8988T (cell line): ENCODE data around the gene XKR3.
"Not testable (repeated sequence)": the region's sequence is repeated elsewhere in the genome, so short reads cannot be mapped to it uniquely, and the experiment has no call there.

Experiments
- DNase-seq: peaks from one replicate; pipeline ENCODE4 v3.0.0; 2011

The XKR3 gene

DNA sequence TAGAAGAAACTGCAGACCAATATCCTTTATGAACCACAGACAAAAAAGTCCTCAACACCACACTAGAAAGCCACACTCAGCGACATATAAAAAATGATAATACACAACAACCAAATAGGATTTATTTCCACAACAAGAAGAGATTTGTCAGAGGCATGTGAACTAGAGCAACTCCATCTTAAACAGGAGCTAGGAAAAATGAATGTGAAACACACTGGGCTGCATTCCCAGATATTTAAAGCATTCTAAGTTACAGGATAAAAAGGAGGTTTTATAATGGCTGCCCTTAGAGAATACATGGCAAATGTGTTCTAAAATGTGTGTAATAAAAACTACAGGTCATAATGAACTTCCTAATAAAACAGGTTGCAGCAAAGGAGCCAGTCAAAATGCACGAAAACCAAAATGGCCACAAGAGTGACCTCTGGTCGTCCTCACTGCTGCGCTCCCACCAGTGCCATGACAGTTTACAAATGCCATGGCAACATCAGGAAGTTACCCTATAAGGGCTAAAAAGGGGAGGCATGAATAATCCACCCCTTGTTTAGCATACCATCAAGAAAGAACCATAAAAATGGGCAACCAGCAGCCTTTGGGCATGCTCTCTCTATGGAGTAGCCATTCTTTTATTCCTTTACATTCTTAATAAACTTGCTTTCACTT is 21.8 kb downstream of the XKR3 start:
- no peak for DNase-seq

DNA sequence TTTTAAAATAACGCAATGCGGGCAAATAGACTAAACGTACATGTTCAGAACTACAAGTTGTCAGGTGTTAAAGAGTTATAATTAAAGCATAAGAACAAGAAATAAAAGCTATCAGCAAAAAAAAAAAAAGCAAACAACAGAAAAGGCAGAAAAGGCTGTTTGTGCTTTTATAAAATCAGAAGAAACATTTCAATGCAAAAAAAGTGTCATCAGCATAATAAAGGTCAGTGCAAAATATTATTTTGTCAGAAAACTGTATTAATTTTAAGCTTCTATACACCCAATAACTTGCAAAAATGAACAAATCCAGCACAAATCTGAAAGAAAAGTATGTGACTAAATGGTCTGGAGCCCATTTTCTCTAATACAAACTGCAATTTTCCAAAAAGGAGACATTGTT is 23.6 kb downstream of the XKR3 start:
- DNase-seq = no peak

DNA sequence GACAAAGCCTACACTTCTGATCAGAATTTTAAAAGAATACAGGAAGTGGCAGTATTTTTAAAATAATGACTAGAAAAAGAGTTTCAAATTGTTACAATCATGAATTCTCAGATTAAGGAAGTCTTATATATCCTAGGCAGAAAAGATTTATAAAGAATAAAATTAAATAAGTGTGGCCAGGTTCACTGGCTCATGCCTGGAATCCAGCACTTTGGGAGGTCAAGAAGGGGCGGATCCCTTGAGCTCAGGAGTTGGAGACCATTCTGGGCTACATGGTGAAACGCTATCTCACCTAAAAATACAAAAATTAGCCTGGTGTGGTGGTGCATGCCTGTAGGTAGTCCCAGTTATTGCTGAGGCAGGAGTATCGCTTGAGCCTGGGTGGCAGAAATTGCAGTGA is 24.1 kb downstream of the XKR3 start:
- DNase-seq = no peak

DNA sequence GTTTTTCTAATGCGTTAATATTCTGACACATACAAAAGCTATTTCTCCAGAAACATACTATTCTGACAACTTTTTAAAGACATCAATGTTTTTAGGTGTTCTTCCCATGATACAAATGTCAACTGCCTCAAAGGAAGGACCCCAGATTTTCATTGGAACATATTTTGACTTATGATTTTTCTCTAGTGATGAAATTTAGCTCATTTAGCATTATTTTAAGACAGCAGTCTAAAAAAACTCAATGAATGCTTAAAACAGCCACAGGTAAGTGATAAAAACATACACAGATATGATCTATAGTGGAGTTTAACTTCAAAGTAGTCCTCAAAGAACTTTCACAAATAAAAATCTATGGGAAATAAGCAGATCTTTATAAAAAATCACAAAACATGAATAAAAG is 24.9 kb downstream of the XKR3 start:
- DNase-seq = no peak

DNA sequence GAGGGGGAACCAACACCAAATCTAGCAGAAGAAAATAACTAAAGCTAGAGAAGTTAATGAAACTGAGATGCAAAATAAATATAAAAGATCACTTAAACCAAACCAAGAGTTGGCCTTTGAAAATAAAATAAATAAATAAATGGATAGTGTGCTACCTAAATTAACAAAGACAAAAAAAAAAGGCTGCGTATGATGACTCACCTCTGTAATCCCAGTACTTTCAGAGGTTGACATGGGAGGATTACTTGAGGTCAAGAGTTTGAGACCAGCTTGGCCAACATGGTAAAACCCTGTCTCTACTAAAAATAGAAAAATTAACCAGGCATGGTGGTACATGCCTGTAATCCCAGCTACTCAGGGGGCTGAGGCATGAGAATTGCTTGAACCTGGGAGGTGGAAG is 29.7 kb downstream of the XKR3 start:
- DNase-seq = not testable (repeated sequence)

DNA sequence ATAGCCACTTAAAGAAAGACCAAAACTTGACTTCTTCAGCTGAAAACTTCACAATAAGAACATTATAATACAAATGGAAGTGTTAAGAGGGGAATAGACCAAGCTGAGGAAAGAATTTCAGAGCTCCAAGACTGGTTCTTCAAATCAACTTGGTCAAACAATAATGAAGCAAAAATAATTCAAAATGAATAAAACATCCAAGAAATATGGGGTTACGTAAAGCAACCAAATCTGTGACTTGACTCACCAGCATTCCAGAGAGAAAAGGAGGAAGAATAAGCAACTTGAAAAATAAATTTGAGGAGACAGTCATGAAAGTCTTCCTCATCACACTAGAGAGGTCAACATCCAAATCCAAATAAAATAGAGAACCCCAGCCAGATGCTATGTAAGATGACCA is 31.4 kb downstream of the XKR3 start:
- DNase-seq = no peak

DNA sequence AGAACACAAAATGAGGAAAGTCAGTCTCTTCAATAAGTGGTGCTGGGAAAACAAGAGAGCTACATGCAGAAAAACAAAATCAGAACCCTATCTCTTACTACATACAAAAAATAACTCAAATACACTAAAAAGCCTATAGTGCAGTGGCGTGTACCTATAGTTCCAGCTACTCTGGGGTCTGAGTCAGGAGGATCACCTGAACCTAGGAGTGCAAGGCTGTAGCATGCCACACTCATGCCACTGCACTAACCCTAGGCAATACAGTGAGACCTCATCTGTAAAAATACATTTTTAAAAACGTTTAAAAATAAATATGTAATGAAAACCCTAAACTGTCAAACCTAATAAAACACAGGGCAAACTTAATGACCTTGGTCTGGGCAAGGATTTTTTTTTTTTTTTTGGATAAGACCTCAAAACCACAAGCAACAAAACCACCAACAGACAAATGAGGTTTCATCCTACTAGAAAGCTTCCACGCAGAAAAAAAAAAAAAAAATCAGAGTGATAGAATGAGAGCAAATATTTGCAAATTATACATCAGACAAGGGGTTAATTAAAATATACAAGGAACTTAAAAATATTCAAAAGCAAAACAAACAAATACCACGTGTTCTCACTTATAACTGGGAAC is 35.2 kb downstream of the XKR3 start:
- no peak for DNase-seq

DNA sequence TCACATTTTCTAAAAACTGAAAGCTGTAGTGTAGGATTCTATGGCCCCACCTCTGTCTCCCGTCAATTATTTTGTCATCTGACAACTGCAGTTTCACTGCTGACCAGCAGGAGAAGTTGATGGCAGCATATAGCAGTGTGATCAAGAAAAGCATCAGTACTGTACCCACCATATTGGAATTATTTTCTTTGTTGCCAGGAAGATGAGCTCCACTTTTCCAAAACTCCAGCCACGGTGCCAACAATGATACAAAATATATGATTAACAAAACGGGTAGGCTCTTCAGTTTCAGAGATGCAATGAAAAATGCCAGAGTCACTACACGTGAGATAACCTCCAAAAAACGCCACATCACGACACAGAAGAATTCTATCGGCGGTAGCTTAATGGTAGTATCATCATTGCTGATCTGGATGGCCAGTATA is 41.3 kb downstream of the XKR3 start:
- no peak for DNase-seq

DNA sequence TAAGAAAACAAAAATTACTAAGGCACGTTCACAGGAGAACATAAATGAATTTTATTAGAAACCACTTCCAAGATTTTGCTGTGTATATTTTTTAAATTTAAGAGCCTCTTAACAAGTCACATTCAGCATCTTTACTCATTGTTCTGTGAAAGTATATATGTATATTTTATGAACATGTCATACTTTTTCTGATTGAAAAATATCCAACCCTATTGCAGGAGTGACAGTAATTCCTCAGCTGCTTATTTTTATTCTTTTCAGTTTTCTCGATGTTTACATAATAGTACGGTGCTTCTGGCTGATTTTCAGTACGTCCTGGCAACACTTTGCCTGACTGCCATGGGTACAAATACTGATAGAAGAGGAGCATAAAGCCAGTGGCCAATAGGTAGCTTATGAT is 41.8 kb downstream of the XKR3 start:
- DNase-seq = no peak

DNA sequence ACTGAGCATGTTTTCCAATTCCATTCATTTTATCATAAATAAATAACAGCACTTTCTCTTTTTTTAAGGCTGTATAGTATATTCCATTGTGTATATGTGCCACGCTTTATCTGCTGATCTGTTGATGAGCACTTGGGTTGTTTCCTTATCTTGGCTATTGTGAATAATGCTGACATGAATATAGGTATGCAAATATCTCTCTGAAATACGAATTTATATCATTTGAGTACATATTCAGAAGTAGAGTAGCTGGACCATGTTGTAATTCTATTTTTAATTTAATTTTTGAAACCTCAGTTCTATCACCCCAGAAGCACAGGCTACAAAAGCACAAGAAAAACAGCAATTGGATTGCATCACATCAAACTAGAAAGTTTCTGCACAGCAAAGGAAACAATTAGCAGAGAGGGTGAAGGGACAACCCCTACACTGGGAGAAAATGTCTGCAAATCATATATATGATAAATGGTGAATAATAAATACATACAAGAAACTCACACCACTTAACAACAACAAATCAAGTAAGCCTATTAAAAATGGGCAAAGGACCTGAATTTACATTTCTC is 43.4 kb downstream of the XKR3 start:
- no peak for DNase-seq

DNA sequence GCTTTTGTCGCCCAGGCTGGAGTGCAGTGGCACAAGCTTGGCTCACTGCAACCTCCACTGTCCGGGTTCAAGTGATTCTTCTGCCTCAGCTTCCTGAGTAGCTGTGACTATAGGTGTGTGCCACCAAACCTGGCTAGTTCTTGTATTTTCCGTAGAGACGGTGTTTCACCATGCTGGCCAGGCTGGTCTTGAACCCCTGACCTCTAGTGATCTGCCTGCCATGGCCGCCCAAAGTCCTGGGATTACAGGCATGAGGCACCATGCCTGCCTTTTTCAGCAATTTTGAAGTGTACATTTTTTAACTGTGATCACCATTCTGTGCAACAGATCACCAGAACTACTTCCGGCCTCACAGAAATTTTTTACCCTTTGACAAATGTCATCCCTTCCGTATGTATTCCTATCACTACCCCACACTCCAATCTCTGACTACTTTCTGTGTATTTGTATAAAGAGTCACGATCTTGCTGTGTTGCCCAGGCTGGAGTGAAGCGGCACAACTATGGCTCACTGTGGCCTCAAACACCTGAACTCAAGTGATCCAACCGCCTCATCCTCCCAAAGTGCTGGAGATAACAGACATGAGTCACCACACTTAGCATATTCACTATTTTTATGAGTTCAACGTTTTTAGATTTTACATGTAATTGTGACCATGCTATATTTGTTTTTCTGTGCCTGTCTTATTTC is 44.0 kb downstream of the XKR3 start:
- no peak for DNase-seq

DNA sequence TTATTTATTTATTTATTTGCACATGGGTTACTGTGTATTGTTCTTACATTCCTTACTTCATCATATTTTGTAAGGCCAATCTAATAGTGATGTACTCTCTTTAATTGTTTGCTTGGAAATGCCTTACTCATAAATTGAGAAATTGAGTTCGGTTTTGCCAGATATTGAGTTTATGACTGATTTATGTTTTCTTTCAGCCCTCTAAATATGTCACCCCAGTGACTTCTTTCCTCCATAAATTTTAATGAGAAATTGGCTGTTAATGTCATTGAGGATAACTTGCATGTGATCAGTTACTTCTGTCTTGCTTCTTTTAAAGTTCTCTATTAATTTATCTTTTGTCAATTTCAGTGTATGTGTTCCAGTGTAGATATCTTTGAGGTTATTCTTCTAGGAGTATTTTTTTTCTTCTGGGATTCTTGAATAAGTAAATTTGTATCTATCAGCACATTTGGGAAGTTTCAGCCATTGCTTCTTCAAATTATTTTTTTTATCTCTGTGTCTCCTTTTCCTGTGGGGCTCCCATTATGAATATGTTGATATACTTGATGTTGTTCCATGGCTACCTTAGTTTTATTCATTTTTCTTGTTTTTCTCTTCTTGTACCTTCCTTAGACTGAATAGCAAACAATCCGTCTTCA is 47.8 kb downstream of the XKR3 start:
- no peak for DNase-seq

DNA sequence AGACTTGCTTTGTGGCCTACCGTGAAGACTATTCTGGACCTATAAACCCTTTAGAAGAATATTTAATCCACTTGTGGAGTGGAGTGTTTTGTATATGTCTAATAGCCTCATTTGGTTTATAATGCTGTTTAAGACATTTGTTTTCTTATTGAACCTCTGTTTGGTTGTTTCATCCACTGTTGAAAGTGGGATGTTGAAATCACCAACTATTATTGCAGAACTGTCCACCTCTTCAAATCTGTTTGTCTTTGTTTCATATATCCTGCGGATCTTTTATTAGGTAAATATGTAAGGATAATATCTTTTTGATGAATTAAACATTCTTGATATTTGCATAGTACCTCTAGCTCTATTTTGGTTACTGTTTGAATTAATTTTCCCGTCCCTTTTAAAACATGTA is 49.1 kb downstream of the XKR3 start:
- DNase-seq = no peak

DNA sequence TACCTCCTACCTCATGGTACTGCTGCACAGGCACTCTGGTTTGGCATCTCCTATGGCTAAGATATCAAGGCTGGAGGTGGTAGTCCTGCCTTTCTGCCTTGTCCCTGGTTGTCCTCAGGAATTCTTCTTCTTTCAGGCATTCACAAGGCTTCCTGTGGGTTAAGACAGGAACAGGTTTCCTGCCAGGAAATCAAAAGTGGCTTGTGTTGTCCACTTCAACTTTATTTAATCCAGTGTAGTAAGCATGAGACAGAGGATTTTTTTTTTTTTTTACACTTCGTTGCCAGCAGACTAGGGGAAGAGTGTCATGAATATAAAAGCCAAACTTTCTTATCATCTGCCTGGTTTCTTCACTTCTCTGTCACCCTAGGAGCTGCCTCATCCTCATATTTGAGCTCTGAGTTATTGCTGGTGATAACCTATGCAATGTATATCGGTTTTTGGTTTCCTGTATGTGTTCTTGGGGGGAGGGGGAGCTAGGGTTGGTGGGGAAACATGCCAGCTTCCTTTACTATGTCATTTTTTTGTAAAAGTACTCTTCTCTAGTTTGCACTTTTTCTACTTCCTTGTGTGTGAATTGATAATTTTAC is 50.2 kb downstream of the XKR3 start:
- no peak for DNase-seq

DNA sequence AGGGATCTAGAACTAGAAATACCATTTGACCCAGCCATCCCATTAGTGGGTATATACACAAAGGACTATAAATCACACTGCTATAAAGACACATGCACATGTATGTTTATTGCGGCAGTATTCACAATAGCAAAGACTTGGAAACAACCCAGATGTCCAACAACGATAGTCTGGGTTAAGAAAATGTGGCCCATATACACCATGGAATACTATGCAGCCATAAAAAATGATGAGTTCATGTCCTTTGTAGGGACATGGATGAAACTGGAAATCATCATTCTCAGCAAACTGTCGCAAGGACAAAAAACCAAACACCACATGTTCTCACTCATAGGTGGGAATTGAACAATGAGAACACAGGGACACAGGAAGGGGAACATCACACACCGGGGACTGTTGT is 53.6 kb downstream of the XKR3 start:
- not testable (repeated sequence) for DNase-seq

DNA sequence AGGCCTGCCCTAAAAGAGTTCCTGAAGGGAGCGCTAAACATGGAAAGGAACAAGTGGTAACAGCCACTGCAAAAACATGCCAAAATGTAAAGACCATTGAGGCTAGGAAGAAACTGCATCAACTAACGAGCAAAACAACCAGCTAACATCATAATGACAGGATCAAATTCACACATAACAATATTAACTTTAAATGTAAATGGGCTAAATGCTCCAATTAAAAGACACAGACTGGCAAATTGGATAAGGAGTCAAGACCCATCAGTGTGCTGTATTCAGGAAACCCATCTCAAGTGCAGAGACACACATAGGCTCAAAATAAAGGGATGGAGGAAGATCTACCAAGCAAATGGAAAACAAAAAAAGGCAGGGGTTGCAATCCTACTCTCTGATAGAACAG is 57.3 kb downstream of the XKR3 start:
- DNase-seq = not testable (repeated sequence)

DNA sequence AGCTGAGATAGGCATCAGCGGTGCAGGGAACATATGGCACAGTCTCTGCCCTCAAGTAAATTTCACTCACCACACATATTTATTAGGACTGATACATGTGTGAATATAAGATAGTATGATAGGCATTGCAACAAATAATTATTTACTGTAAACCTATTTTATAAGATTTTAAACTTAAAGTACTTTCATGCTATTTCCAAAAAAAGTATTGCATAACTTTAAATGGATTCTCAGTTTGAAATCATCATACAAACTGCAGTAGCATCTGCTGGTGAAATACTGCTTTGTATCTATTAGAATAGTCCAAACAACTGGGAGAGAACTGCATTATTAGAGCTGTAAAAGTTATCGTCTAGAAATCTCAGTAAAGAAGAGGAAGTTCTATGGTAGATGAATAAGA is 63.0 kb downstream of the XKR3 start:
- DNase-seq = not testable (repeated sequence)

DNA sequence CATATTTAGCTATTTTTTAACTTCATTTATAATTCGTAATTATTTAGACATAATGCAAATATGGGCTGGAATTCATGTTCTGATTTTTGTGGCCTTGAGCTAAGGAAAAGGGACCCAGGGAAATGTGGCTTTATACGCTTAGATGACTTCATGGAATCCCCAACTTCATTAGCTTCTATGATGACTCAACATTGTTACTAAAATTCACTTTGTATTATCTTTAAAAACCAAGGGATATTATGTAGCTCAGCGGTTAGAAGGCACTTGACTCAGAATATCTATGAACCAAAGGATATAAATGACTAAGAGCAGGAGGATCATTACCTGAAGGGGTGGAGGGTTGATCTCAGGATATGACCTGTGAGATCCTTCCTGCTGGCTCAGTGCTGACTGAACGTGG is 64.8 kb downstream of the XKR3 start:
- DNase-seq = not testable (repeated sequence)

DNA sequence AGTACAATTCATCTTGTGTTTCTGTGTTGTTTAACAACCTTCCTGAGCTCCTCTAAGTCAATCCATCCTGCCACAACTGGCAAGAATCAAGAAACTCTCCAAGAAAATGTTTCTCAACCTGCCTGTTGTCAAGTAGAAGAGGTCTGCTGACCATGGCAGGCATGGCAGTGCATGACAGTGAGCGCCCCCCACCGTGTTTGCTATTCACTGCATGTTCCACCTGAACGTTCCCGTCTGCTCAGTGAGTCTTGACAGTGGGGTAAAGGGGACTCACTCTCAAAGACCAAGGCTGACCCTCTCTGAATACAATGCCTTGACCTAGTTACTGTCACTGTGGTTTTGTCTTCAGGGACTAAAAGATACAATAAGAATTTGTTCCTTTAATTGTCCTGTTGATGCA is 75.9 kb downstream of the XKR3 start:
- not testable (repeated sequence) for DNase-seq

DNA sequence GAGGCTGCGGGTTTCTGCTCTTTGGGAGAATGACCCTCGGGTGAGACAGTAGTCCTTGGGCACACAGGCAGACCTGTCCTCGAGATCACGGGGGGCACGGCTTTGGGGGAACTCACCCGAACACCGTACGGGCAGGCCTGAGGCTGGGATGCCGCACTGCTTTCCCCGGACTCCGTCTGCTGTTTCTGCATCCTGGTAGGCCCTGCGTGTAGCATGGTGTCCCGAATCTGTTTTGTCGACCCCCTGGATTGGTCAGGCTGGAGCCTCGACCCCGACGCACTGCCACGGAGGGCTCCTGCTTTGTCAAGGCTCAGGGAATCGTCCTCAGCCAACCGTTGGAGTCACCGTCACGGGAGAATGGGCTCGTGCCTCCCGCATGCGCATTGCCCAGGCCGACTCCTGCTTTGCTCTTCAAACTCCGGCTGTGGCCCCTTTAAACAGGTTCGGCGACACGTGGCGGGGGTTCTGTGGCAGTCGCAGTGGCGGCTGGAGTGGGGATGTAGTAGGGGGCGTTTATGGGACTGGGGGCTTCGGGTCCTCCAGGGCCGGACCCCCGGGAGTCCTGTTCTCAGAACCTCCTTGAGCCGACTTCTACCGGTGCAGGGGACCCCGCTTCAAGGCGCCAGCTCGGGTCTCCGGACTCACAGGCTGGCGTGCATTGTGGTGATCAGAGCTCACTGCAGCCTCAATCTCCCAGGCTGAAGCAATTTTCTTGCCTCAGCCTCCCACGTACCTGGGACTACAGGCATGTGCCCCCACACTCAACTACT is 76.9 kb downstream of the XKR3 start:
- not testable (repeated sequence) for DNase-seq

DNA sequence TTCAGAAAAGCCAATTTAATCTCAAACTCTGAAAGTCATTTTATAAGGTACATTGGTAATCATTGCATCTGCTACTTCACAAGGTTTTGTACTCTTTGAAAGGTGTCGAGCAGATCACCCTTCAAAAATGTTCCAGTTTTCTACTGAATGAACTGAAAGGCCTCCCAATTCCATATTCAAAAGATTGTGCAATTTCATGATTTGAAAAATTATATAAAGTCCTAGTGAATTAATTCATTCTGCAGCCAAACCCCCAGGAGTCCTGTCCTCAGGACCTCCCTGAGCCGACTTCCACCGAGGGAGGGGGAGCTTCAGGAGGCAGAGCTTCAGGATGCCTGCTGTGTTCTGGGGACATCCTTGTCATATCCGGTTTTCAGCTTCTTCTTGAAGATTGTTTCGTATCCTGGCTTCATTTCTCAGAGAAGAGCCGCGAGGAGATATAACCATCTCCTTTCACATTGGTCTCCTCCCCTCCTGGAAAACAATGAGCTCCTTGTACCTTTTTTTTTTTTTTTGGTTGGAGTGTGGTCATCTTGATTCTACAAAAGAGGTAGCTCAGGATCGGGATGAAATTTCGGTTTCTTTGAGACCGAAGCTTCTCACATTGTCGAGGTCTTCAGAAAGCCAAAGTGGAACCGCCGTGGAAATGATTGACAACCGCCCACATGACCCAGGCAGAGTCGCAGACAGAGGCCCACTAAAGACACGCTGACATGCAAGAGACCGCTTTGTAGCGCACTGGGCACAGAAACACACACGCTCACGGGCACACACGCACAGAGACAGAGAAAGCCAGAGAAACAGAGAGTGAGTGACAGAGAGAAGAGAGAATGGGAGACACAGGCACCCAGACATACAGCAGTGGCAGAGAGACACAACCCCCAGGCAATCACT is 77.7 kb downstream of the XKR3 start:
- DNase-seq = not testable (repeated sequence)
